ENCODE data around the gene STC2.
"Not testable (repeated sequence)": the region's sequence is repeated elsewhere in the genome, so short reads cannot be mapped to it uniquely, and the experiment has no call there.

The STC2 gene

DNA sequence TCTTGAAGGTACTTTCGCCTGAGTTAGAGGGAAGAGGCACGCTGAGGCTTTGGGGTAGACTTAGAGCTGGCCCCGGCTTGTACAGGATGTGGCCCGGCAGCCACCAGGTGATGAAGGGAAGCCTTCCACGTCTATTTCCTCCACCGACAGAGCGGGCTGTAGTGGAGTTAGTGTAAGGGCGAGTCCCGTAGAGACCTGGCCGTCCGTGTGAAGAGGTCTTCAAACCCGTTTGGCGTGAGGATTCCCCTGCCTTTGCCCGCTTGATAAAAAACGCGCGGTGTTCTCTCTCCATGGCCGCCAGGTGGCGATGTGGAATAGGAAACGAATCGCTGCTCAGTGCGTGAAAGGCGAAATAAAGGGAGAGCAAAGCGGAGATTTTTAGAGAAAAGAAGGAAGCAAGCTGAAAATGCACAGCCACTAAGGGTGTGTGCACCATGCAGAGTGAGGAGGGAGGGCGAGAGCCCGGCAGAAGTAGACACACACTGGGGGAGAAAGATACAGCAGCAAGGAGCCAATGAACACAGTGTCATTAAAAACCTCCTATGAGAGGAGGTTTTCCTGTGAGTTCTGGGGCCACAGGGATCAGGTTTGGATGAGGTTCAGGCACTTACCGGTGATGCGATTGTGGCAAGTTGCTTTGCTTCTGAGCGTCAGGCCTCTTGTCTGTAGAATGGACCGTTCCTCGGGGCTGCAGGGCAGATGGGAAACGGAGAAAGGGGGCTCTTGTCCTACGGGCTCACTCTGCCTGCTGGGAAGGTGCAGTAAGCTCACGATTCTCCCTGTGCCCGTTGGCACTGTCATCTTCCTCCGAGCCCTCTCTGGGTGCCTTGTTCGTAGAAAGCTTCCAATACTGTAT lies 34.2 kb downstream of the STC2 start:
- DNase-seq = no peak

DNA sequence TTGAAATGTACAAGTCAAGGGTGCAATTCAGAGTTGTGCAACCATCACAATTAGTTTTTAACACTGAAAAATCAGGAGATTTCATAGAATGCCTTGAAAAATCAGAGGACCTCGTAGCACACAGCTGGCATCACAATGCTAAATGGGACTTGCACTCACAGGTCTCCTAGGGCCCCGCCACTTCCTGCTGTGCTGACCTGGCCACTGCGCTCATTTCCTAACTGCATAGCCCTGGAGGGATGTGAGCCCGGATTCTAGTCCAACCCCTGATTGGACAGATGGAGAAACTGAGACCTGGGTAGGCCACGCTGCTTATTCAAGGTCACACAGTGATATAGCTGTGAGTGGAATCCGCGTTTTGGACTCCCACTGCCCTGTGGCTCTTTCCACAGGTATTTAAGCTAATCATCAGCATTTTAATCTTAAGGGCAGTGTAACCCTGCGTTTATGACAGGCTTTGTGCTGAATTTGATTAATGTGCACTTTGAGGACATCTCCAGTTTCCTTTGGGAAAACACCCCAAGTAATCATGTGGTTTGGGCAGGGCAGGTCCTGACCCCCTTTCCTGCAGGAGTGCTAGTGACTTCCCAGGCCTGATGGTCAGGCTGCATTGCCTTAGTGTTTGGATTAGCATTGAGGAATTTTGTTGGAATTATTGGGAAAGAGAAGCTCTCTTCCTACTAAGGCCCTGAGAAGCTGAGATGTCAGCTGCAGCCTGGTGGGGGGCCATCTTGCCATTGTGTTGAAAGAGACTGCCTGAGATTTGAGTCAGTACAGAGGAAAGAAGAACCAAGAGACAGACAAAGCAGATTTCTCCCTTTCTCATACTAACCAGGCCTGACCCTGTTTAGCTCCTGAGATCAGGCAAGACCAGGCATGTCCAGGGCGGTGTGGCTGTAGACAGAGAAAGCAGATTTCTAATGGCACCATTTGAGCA lies 36.2 kb downstream of the STC2 start:
- DNase-seq = no peak

DNA sequence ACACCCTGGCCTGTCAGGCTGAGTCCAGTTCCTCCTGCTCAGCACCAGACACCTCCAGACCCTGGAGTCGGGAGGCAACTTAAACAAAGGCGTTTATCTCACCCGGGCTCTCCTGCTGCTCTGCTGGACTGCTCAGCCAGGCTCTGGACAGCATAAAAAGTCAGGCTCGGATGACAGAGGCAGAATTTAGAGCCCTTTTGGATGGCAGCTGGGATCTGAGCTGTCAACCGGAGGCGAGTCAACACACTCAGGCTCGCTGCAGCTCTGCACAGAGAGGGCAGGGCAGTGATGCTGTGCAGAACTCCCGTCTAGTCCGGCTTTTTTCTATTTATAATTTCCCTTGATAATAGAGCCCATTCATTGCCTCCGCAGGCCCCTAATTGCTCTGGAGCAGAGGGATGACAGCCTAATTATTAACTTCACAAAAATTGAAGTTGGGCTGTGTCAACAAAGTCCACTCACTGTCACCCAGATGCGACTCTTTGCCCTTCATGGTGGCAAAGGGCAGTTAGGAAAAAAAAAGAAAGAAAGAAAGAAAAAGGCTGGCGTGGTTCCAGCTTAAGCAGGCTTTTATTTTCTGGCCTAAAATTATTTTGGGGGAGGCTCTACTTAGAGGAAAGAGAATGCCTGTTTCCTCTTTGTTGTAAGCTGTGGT lies 37.6 kb downstream of the STC2 start:
- DNase-seq = no peak

DNA sequence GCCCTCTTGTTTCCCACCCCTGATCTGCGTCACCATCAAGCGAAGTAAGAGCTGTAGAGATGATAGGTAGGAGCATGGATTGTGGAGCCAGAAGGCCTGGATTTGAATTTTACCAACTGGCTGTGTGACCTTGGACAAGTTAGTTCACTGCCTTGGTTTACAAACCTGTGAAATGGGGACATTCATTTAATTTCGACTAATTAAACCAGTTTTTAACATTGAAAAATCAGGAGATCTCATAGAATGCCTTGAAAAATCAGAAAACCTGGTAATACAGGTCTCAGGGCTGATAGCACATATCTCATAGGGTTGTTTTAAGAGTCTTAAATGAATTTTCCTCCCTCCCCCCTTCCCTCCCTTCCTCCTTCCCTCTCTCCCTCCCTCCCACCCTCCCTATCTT lies 38.8 kb downstream of the STC2 start:
- DNase-seq = no peak

DNA sequence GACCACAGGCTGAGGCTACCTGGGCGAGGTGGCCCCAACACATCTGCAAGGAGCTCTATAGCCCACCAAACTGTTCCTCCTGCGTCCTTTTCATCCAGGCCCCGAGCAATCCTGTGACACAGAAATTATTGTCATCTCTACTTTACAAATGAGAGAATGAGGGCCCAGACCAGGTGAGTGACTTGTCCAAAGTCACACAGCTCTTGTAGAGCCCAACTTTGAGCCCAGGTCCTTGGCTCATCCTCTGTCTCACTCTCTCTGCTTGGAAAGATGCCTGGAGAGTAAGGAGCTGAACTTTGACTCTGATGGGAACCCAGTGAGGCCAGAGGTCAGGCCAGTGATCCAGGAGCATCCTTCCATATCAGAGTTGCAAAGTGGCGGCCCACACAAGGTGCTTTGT lies 39.6 kb downstream of the STC2 start:
- DNase-seq = no peak

DNA sequence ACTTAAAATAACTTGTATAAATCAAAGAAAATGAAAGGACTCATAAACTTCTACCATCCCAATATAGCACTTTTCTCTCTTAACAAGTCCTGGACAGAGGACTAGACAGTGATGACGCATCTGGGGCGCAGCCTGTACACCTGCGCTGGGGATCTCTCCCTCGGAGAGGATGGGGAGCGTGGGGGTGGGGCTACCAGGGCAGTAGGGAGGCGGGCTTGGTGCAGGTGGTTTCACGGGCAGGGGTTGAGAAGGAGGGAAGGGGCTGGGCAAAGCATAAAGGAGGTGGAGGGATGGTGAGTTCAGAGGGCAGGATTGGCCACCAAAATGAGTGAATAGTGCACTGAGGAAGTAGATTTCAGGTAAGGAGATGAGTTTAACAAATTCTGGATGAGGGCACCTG lies 41.1 kb downstream of the STC2 start:
- no peak for DNase-seq

DNA sequence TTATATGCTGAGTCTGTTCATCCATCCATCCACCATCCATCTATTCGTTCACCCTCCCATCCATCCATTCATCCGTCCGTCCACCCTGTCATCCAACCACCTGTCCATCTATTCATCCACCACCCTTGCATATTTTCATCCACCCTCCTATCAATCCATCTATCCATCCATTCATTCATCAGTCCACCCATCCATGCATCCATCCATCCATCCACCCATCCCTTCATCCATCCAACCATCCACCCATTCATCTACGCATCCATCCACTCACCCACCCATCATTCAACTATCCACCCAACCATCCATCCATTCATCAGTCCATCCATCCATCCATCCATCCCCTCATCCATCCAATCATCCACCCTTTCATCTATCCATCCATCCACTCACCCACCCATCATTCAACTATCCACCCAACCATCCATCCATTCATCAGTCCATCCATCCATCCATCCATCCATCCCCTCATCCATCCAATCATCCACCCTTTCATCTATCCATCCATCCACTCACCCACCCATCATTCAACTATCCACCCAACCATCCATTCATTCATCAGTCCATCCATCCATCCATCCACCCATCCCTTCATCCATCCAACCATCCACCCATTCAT lies 43.8 kb downstream of the STC2 start:
- not testable (repeated sequence) for DNase-seq

DNA sequence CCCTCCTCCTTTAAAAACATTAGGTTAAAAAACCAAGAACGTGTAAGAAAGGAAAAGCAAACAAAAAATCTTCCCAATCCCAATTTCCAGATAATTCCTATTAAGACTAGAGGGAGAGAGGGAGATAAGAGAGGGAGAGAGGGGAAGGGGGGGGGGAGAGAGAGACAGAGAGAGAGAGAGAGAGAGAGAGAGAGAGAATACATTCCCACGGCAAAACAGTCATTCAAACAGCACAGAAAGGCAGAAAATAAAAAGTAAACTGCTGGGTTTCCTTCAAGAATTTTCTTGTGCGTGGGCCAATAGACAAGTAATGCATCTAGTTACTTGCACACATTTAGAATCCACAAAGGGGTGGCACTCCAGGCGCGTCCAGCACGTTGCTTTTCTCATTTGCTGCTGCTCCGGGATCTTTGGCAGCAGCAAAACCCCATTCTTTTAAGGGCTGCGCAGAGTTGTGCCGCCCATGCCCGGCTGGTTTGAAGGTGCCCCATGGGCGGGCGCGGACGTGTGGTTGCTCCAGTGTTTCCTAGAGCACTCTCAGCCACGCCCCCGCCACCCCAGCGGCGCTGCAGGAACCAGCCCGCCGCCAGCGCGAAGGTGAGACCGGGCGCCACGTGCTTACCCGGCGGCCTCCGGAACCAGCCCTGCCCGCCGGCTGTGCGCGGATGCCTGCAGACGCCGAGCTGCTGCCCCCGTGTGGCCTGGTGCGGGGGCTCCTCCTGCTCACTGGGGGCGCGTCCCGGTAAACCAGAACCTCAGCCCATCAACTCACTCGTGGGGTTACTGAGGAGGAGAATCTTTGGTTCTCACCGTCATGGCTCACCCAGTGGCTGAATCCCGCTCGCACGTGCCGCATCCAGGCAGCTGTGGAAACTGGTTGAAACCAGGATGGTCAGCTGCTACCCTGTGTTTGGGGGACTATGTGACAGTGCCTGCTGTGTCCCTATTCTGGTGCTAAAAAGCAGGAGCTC lies 44.6 kb downstream of the STC2 start:
- DNase-seq = no peak

DNA sequence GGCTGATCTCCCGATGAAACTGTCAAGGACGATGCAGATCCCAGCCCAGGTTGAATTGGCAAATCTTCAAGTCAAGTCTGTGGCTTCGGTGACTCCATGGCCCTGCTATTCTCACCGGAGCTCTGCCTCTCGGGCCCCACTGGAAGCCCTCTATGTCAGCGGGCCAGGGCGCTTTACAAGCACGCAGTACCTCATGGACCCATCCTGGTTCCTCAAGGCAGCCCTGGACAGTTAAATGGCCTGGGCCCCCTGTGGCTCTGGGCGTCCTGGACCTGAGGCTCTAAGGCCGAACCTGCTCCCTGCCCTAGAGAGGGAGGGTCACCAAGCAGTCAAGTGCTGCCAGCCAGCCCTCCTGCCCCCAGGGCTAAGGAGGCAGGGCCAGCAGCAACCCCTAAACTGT lies 45.3 kb downstream of the STC2 start:
- no peak for DNase-seq

DNA sequence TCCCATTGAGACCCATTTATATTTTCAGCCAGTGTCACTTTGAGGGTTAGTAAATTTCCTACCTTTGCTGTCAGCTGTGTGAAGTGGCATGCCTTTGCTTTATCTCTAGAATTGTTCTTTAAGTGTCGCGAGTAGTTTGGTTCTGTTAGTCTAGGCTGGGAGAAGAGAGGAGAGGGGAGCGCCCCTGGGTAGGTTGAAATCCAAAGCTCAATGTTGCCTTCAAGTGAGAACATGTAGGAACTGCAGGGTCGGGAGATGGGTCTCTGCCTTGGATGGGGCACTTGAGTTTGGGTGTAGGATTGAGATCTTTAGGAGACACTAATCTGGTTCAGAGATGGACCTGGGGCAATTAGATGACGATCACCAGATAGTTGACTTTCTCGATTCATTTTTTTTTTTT lies 46.3 kb downstream of the STC2 start:
- DNase-seq = no peak

DNA sequence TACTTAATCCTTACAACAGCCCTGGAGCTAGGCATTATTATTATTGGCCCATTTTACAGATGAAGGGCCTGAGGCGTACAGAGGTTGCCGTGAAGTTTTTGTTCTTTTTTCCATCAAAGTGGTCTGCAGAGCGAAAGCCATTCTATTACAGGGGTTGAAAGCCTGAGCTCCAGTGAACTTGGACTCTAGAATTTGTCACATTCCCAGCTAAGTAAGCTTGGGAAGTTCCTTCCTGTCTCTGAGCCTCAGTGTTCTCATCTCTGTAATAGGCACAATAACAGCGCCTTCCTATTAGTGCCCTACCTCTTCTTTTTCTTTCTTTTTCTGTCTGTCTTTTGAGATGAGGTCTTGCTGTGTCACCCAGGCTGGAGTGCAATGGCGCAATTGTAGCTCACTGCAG lies 49.0 kb downstream of the STC2 start:
- DNase-seq = no peak

DNA sequence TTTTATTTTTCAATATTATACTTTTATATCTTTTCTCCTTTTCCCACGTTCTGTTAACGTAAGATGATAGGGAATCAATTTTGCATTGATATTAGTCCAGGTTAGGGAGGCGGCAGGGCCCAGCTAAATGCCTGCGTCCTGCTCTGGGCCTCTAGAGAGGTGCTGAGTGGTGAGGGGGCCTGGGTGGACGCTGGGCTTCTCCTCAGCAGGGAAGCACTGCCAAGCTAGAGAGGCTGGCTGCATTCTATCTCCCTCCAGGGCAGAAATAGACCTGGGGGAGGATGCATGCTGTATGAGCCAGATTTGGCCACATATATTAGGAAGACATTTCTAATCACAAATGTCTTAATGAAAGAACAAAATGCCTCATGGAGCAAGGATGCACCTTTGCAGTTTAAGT lies 49.6 kb downstream of the STC2 start:
- DNase-seq = no peak

DNA sequence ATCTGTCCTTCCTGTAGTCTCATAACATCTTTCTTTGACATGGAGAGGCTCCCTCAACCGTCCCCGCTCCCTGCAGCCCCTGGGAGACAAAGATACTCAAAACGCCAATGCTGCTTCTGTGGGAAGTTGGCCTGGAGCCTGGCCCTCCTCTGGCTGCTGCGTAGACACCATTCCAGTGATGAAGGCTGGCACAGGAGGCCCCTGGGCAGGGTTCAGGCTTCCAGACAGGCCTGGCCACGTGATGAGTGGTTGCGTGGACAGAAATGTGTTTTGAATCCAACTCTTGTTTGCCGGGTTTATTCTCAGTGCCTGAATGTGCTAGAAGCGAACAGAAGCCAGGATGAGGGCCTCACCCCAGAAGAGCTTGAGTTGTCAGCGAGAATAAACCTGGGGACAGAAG lies 50.0 kb downstream of the STC2 start:
- DNase-seq = no peak

DNA sequence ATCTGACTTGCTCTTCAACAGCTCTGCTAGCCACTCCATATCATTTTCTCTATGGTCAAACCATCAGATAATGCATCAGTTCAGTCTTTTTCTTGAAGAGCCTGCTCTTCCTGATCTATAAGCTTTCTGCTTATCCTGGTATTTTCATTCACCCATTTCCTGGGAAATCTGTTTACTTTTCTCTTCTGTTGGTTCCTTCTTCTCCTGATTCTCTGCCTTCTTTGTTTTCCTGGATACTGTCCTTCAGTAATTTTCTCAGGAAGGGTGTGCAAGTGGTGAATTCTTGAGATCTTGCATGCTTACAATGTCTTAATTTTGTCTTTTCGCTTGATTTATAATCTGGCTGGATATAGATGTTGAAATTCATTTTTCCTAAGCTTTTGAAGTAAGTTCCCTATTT lies 53.4 kb downstream of the STC2 start:
- DNase-seq = no peak

DNA sequence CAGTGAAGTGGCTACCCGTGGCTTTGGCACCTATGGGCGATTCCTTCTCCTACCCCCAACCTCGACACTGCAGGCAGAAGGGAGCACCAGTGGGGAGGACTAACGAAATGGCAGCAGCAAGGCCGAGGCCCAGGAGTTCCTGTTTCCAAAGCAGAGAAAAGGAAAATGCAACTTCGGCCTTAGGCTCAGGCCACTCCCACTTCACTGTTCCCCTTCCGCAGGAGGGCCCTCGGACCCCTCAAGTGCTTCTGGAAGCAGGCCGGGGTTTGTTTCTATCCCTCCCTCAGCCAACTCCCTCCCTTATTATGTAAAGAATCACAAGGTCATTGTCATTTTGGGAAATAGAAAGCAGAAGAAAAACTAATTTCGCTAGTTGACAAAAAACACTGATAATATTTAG lies 56.8 kb downstream of the STC2 start:
- DNase-seq = no peak

DNA sequence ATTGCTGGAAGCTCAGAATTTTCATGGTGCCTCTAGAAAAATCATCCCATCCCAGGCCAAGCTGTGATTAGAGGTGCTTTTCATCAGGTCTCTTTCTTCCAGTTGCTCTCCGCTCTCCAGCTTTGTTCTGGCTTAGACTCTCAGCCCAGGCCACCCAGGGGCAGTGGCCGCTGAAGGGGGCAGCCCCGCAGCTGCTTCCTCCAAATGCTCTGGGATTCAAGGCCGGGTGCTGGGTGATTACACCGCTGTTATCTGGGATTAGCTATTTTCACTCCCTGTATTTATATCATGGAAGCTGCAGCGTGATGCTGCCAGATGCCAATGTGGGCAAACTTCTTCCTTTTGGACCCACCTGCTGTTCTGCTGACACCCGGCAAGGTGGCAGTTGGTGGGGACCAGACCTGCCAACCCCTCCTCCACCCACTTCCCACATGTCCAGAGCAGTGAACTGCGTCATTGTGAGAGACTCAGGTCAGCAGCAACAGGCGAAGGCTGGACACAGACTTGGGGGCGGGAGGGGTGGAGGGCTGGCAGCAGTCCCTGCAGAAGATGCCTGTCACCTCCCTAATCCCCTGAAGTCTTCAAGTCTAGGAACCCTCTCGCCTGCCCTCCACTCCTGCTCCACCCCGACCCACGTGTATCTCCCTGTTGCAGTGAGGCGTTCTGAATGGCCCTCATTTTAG lies 59.3 kb downstream of the STC2 start:
- DNase-seq = no peak

DNA sequence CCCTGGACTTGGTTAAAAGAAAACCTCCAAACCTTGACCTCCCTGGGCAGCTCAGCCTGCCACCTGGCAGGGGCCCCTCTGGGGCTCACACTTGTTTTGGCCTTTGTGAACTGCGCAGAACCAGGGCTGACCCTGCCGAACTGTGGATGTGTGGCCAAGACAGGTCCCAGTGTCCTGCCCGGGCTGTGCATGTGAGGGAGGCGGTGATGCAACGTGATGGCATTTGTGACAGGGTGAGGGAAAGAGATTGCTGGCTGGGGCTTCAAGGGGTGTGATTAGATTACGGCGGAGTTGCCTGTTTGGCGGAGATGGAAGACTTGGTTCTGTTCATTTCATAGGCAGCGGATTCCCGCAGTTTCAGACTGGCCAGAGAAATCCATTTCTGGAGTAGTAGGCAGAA lies 62.8 kb downstream of the STC2 start:
- DNase-seq = no peak

Measured in cortex of kidney (tissue), 1 donor.